Measurements from ENCODE around the gene TDRD10. TPM values are rescaled to one million over a fixed set of nuclear protein-coding genes. Genes with fewer than 3 reads are reported as not detected.

The TDRD10 gene
- total and polyA plus RNA-seq, 2 of the 8 experiments (the other 6 are each of a cell fraction or from before 2014, with no cell fraction given): 0.15 to 0.27 TPM

GRCh38 chr1:154468535-154469250, 33.3 kb upstream of the TDRD10 start:
- DNase-seq (ENCODE audit: low read depth in 1 of 2, low spot score in 2 of 2) (no peak), FAIRE-seq (no peak)
- Histone ChIP-seq H3K79me1 (ENCODE audit: low read depth, low read length) (no peaks in the 10 kb centered on the region), H3K56ac (replicated peaks; ENCODE audit: insufficient read length, low read depth, low read length) (no peak overlapping the region), H3K4me3 (ENCODE audit: extremely low read depth in 1 of 4, insufficient read depth in 2 of 4, low read depth in 3 of 4, low read length in 4 of 4) (no peak overlapping the region), H3K36me3 (ENCODE audit: control insufficient read depth in 2 of 4, insufficient read depth in 4 of 4, low read length in 3 of 4) (no peaks in the 10 kb centered on the region), H4K20me1 (replicated peaks in 1 of 2; ENCODE audit: control insufficient read depth in 1 of 2, insufficient read depth in 2 of 2, low read length in 2 of 2) (no peaks in the 10 kb centered on the region), H2BK5ac (ENCODE audit: low read depth, low read length) (no peak overlapping the region), H3K23me2 (ENCODE audit: low read depth, low read length) (no peaks in the 10 kb centered on the region), H2BK15ac (ENCODE audit: low read length) (no peak overlapping the region), H2BK20ac (ENCODE audit: low read length) (no peak overlapping the region; the same call in 1 of the 2 replicates), H3K27me3 (replicated peaks in 1 of 4; ENCODE audit: control insufficient read depth in 3 of 4, extremely low read depth in 1 of 4, insufficient read depth in 3 of 4, low read length in 3 of 4) (no peaks in the 10 kb centered on the region), H3K18ac (ENCODE audit: extremely low read depth, low read length) (no peak overlapping the region), H3K27ac (ENCODE audit: low read depth, low read length) (no peak overlapping the region), H3K4ac (replicated peaks; ENCODE audit: insufficient read length, low read depth, low read length) (no peak overlapping the region), H3K4me2 (ENCODE audit: insufficient read depth in 1 of 2, low read depth in 2 of 2, low read length in 2 of 2) (no peak overlapping the region), H3K4me1 (replicated peaks in 1 of 4; ENCODE audit: control insufficient read depth in 3 of 4, insufficient read depth in 4 of 4, low read length in 3 of 4) (peaks cover 0 to 4% (median 1%) of the 10 kb centered on the region in 4 experiments; a peak in 4 of 7 replicates), H3K14ac (ENCODE audit: insufficient read length) (no peak overlapping the region), H2BK120ac (replicated peaks; ENCODE audit: low read depth, low read length) (no peak overlapping the region), H4K91ac (replicated peaks; ENCODE audit: insufficient read length, low read length) (no peak overlapping the region), H3K9me3 (ENCODE audit: insufficient read depth in 2 of 2, low read depth in 1 of 2, low read length in 1 of 2) (no peaks in the 10 kb centered on the region), H2AFZ (ENCODE audit: low read length) (no peak overlapping the region), H3K23ac (ENCODE audit: insufficient read length) (no peak overlapping the region), H4K5ac (ENCODE audit: insufficient read length, low read depth, low read length) (no peak overlapping the region), H3K79me2 (ENCODE audit: control insufficient read depth in 1 of 2, insufficient read depth in 2 of 2, low read length in 2 of 2) (no peaks in the 10 kb centered on the region), H4K8ac (ENCODE audit: extremely low read depth, insufficient read depth, low read length) (no peak overlapping the region), H3K9ac (replicated peaks in 1 of 4; ENCODE audit: extremely low read depth in 1 of 4, low read depth in 3 of 4, low read length in 3 of 4) (no peak overlapping the region), H2BK12ac (ENCODE audit: low read depth, low read length) (peak overlapping the region; percentile 27; the same call in 1 of the 2 replicates), H2AK5ac (ENCODE audit: low read depth, low read length) (no peak overlapping the region)
- TF ChIP-seq SP1 (IDR thresholded peaks at IDR 0.05; ENCODE audit: low read depth, low read length) (no peak), SIX5 (IDR thresholded peaks at IDR 0.05; ENCODE audit: low read depth, low read length) (no peak)
- TF ChIP-seq, protein P1, sequence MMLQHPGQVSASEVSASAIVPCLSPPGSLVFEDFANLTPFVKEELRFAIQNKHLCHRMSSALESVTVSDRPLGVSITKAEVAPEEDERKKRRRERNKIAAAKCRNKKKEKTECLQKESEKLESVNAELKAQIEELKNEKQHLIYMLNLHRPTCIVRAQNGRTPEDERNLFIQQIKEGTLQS (IDR thresholded peaks at IDR 0.05; ENCODE audit: insufficient read depth, low read depth, low read length): no peak
- CTCF ChIA-PET (ENCODE audit: partially characterized antibody): interaction anchor here (0.8 to 4.8 kb wide), 7 partner anchors 12 to 139 kb away, joined by 3 to 30 read pairs (median 4); no protein-coding TSS in a partner anchor
- POLR2A ChIA-PET (ENCODE audit: partially characterized antibody): interaction anchor here (0.9 to 1.1 kb wide), 3 partner anchors 45 to 140 kb away, joined by 3 read pairs; no protein-coding TSS in a partner anchor
- WGBS, 2 experiments (ENCODE audit: extremely low coverage in 1 of 2, insufficient coverage in 1 of 2, insufficient read length in 1 of 2, insufficient replicate concordance in 2 of 2, low coverage in 1 of 2, low lambda C conversion rate in 2 of 2, missing lambda C conversion rate in 1 of 2): 84% methylated on average over 12 of the region's 12 CpGs; no CpG with 5 or more reads in 1 of the 2 experiments

Data from H1 (cell line).